ENCODE data around the gene WAC.
A peak's percentile ranks its signal among the peaks of the same experiment; 100 is the strongest.

The WAC gene

DNA sequence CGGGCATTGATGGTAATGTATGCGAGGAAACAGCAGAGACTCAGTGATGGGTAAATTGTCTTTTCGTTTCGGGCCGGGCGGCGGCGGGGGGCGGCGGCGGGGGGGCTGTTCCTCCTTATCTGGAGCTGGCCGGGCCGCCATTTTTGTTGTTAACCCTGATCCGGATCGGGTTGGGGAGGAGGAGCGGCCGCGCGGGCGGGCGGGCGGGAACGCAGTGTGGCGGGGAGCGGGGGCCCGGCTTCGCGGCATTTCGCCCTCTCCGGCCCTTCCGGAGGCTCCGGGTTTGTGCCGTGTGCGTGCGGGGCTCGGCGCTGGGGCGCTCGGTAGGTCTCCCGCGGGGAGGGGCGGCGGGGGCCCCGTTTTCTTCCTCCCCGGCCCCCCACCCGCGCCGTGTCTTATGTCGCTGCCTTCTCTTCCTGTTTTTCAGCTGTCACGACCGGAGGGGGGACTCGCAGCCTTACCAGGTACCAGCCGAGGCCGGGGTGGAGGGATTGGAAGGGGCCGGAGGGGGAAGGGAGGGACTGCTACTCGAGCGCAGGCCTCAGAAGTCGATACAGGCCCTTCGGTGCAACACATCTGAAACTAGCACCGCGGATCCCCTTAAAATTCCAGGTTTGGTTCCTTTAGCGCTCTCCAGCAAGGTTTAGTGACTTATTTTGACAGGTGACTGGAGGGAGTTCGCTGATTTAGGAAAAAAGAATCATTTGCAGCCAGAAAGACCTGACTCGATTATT is 820 bp downstream of the WAC start:
- peak; percentile 64 for DNase-seq (ENCODE audit: low spot score)

DNA sequence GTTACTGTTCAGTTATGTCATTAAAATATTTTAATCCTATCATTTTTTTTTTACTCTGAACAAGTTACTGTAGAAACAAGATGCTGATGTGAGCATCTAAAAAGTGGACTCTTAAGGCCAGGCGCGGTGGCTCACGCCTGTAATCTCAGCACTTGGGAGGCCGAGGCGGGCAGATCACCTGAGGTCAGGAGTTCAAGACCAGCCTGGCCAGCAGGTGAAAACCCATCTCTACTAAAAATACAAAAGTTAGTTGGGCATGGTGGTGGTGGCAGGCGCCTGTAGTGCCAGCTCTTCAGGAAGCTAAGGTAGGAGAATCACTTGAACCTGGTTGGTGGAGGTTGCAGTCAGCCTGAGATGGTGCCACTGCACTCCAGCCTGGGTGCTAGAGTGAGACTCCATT is 2.9 kb downstream of the WAC start:
- no peak for DNase-seq (ENCODE audit: low spot score)

GRCh38 chr10:28538595-28538994 is 5.7 kb downstream of the WAC start:
- no peak for DNase-seq (ENCODE audit: low spot score)

DNA sequence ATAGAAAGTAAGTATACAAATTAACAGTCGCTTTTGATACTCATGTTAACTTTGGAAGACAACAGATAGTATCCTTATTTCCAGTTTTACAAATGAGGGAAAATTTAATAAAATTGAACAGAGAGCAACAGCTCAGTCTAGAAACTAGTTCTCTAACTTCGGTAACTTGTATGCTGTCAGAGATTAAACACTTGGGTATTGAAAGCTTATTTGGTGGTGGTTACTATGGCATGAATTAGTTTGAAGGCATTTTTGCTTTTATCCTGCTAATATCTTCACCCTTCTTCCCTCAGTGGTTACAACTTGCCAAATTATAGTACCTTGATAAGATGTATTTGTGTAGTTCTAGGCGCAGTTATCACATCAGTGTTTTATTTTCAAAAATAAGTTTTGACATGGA is 7.2 kb downstream of the WAC start:
- no peak for DNase-seq (ENCODE audit: low spot score)

GRCh38 chr10:28541717-28542365 is 8.9 kb downstream of the WAC start:
- no peak for DNase-seq (ENCODE audit: low spot score)

DNA sequence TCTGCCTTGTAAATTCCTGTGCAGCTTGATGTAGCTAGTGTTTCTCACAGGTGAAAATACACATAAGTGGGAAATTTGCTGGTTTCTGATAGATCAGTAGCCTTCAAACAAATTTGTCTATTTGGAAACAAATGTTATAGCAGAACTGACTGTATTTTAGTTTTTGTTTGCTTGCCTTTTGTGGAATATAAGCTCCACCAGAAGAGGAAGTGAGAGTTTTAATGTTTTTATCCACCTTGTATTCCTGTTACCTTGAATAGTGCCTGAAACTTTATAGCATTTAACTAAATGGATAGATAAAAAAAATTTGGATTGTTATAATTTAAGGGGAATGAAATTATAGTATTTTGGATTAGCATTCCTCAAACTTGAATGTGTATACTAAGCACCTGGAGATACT is 9.8 kb downstream of the WAC start:
- no peak for DNase-seq (ENCODE audit: low spot score)

DNA sequence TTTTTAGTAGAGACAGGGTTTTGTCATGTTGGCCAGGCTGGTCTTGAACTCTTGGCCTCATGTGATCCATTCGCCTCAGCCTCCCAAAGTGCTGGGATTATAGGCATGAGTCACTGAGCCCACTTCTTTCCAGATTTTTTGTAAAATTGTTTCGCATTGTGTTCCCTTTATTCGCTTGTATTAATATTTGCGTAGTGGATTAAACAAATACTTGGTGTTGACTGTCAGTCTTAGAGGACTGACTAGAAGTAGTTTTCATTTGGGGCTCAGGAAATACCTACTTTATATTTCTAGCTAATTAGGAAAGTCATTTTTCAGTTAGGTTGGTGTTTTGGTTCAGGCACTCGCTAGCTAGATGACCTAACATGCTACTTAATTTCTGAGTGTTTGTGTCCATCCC is 11.1 kb downstream of the WAC start:
- DNase-seq (ENCODE audit: low spot score), result no peak

- DNase-seq (ENCODE audit: low spot score), result no peak
These were observed 13.2 kb downstream of the WAC start for GRCh38 chr10:28545967-28546644.

DNA sequence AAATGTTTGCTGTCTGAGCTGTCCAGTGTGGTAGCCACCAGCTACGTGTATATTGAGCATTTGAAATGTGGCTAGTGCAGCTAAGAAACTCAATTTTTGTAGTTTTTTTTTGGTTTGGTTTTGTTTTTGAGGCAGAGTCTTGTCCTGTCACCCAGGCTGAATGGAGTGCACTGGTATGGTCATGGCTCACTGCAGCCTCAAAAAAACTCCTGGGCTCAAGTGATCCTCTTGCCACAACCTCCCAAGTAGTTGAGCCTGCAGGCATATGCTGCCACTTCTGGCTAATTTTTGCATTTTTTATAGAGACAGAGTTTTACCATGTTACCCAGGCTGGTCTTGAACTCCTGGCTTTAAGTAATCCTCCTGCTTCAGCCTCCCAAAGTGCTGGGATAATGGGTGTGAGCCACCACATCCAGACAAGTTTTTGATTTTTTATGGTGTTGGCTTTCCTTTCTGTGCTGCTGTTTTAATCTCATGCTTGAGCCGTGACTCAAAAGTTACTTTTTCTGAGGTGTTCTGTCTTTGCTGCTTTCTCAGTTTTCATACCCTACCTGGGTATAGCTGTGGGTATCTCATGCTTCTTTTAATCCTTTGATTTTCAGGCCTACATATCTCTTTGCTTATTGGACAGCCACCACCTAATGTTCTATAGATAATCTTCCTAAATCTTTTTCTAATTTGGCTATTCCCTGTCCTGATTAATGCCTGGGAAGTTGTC is 16.0 kb downstream of the WAC start:
- no peak for DNase-seq (ENCODE audit: low spot score)

DNA sequence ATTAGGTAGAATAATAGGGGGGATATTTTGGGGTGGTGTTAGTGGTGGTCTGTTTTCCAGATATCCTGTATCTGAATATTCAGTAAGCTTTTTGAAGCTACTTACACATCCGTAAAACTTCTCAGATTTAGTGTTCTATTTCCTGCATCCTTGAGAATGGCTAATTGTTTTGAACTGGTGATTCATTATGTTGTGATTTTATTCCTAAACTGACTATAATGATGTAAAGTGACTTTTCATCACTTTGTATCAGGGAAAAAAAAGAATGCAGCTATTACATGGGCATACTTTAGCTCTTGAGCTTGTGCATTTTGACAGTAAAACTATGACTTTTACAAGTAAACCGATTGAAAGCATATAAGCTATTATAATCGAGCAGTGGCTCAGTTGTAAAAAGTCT is 18.2 kb downstream of the WAC start:
- no peak for DNase-seq (ENCODE audit: low spot score)

- DNase-seq (ENCODE audit: low spot score), result no peak
These were observed 19.9 kb downstream of the WAC start for GRCh38 chr10:28552775-28553174.

DNA sequence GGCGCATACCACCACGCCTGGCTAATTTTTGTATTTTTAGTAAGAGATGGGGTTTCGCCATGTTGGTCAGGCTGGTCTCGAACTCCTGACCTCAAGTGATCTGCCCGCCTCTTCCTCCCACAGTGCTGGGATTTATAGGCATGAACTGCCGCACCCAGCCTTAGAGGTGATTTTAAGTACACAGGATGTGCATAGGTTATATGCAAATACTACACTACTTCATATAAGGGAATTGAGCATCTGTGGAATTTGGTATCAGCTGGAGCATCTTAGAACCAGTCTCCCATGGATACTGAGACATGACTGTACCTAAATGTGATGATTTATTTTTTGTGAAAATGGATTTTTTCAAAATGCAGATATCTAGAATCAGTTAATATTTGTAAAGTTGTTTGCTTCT is 21.1 kb downstream of the WAC start:
- DNase-seq (ENCODE audit: low spot score), result no peak

GRCh38 chr10:28554952-28555351 is 22.0 kb downstream of the WAC start:
- DNase-seq (ENCODE audit: low spot score), result no peak

- no peak for DNase-seq (ENCODE audit: low spot score)
These were observed 22.4 kb downstream of the WAC start for GRCh38 chr10:28555358-28555757.

DNA sequence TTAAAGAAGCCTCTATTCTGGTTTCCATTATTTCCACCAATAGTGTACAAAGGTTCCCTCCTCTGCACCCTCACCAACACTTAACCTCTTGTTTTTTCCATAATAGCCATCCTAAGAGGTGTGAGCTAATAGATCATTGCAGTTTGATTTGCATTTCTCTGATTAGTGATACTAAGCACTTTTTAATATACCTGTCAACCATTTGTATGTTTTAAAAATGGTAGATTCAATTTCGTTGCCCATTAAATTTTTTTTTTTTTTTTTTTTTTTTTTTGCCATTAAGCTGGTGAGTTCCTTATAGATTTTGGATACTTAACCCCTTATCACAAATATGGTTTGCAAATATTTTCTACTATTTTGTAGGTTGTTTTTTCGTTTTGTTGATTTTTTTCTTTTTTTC is 23.2 kb downstream of the WAC start:
- no peak for DNase-seq (ENCODE audit: low spot score)

DNA sequence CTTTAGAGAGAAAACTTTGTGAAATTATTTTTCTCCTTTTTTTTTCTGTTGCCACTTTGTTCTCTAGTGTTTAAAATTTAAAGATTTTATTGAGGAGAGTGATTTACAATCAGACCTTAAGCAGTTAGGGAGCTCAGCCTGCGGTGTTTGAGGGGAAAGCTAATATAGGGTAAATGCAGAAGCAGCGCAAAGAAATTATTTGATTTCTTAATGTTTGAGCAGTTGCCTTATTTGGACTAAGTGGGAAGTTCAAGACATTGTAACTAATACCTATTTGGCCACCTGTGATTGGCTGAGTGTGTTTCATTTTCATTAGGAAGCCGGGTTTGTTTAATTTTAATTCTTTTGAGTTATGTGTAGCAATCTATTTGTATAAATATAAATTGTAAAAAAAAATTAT is 25.3 kb downstream of the WAC start:
- DNase-seq (ENCODE audit: low spot score), result no peak

DNA sequence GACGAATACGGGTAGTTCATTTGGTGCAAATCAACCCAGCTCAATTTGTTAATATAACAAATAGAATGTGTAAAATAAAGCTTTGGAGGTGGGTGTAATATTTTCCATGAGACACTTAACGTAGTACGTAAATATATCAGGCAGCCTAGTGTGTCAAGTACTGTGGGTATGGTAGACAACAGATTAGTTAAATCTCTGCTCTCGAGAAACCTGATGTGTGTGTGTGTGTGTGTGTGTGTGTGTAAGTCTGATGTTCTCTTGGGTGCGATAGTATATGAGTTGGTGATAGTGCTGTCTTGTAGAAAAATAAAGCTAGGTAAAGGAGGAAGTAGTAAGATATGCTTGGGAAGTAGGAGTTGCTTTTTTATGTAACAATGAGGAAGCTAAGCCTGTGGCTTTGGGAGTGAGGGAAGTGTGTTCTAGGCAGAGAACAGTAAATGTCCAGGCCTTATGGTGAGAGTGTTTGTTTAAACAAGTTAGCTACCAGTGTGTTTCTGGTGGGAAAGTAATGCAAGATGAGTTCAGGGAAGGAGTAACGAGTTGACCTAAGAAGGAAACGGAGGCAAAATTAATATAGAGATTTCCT is 26.1 kb downstream of the WAC start:
- DNase-seq (ENCODE audit: low spot score), result no peak

DNA sequence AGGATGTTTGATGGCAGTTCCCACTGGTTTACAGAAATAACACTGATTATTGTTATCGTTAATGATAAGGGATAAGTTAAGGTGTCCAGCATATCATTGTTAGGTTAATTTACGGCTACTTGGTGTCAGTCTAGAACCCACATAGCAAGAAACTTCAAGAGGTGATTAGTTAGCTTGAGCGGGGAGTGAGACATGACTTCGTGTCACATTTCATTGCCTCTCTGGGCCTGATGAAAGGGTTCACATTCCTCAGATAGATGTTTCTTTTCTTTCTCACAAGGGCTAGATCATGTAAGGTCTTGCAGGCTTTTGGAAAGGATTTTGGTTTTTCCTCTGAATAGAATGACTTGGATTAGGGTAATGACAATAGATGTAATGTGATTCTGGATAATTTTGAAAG is 26.7 kb downstream of the WAC start:
- DNase-seq (ENCODE audit: low spot score), result no peak

DNA sequence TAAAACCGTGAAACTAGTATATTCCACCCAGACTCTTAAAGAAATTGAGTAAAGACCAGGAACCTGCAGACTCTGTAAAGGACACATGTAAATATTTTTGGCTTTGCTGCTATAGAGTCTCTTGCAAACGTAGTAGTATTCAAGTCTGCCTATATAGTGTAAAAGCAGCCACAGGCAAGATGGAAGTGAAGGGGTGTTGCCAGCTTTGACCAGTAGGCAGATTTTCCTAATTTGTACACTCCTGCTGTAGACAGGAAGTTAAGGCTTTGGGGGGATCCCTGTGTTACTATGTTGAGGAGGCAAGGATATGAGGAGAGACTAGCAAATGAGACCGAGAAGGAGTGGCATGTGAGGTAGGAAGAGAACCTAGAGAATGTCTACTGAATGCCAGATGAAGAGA is 27.7 kb downstream of the WAC start:
- no peak for DNase-seq (ENCODE audit: low spot score)

- no peak for DNase-seq (ENCODE audit: low spot score)
These were observed 28.6 kb downstream of the WAC start for GRCh38 chr10:28561531-28561930.

- no peak for DNase-seq (ENCODE audit: low spot score)
These were observed 32.0 kb downstream of the WAC start for GRCh38 chr10:28564905-28565304.

GRCh38 chr10:28566458-28567015 is 33.6 kb downstream of the WAC start:
- no peak for DNase-seq (ENCODE audit: low spot score)

All from CD4-positive, alpha-beta T cell treated with Interleukin-15 for 4 hours (primary cell).